Hepatocyte (in vitro differentiated cells): Measurements from ENCODE around the gene USP3. TPM values are rescaled to one million over a fixed set of nuclear protein-coding genes. Genes with fewer than 3 reads are reported as not detected.

Experiments used
- DNase-seq: peaks from one replicate; pipeline ENCODE4 v3.0.0-alpha.2; 2016; ENCODE audit warnings: low spot score
- H2AFZ ChIP-seq: fragments of 200-600 bp; sonication (generic); 2 replicates; pipeline ENCODE4 v1.6.0; 2016; ENCODE audit warnings: antibody characterized with exemption, mild to moderate bottlenecking
- H3K27ac ChIP-seq: fragments of 200-600 bp; sonication (generic); 2 replicates; pipeline ENCODE4 v1.5.1; 2016; ENCODE audit warnings: mild to moderate bottlenecking
- H3K27me3 ChIP-seq: fragments of 200-600 bp; sonication (generic); 2 replicates; pipeline ENCODE4 v1.6.1; 2016
- H3K36me3 ChIP-seq: fragments of 200-600 bp; sonication (generic); replicated peaks from 2 replicates; pipeline ENCODE4 v1.5.1; 2016; ENCODE audit warnings: low read depth; ENCODE audit not compliant: insufficient read depth
- H3K4me1 ChIP-seq: fragments of 200-600 bp; sonication (generic); 2 replicates; pipeline ENCODE4 v1.5.1; 2016; ENCODE audit warnings: mild to moderate bottlenecking, moderate library complexity; ENCODE audit not compliant: insufficient read depth
- H3K4me2 ChIP-seq: fragments of 200-600 bp; sonication (generic); 2 replicates; pipeline ENCODE4 v1.6.0; 2016
- H3K4me3 ChIP-seq: fragments of 200-600 bp; sonication (generic); 2 replicates; pipeline ENCODE4 v1.5.1; 2016; ENCODE audit warnings: mild to moderate bottlenecking
- H3K79me2 ChIP-seq: fragments of 200-600 bp; sonication (generic); 2 replicates; pipeline ENCODE4 v1.6.0; 2017; ENCODE audit warnings: mild to moderate bottlenecking
- H3K9me2 ChIP-seq: fragments of 200-600 bp; sonication (generic); replicated peaks from 2 replicates; pipeline ENCODE4 v1.6.0; 2017; ENCODE audit warnings: mild to moderate bottlenecking; ENCODE audit not compliant: insufficient read depth
- H3K9me3 ChIP-seq: fragments of 200-600 bp; sonication (generic); 2 replicates; pipeline ENCODE4 v1.5.1; 2016; ENCODE audit warnings: low read depth, mild to moderate bottlenecking
- H4K20me1 ChIP-seq: fragments of 200-600 bp; sonication (generic); 2 replicates; pipeline ENCODE4 v1.6.0; 2016; ENCODE audit warnings: mild to moderate bottlenecking; ENCODE audit not compliant: insufficient read depth, poor library complexity, severe bottlenecking
- CTCF ChIP-seq: fragments of 200-600 bp; sonication (generic); IDR thresholded peaks from 2 replicates; pipeline ENCODE4 v1.5.1; 2016; ENCODE audit warnings: antibody characterized with exemption, mild to moderate bottlenecking; ENCODE audit not compliant: poor library complexity
- EZH2 ChIP-seq: fragments of 200-600 bp; sonication (generic); IDR thresholded peaks from 2 replicates; pipeline ENCODE4 v1.6.1; 2016; ENCODE audit warnings: antibody characterized with exemption, mild to moderate bottlenecking, borderline replicate concordance
- EZH2phosphoT487 ChIP-seq: fragments of 200-600 bp; sonication (generic); IDR thresholded peaks from one replicate; pipeline ENCODE4 v1.6.1; 2018; ENCODE audit warnings: antibody characterized with exemption, mild to moderate bottlenecking, low read depth, moderate library complexity; ENCODE audit not compliant: unreplicated experiment, severe bottlenecking
- WGBS: methylation state at CpG from one replicate; pipeline ENCODE4 v1.1.6; 2016; ENCODE audit warnings: low lambda C conversion rate; ENCODE audit errors: missing lambda C conversion rate; 5-methylcytosine and 5-hydroxymethylcytosine counted together
- polyA plus RNA-seq: library from polyadenylated mRNA; unstranded; fragments of >200 nt; fragmentation: Nextera tagmentation; extraction: Ambion mirVana; gene quantifications from 2 replicates; pipeline ENCODE4 v1.2.1, GENCODE V29; 2016
- total RNA-seq: library from RNA; depleted of rRNA; stranded (reverse); fragments of >200 nt; gene quantifications from 2 replicates; pipeline ENCODE4 v1.2.3, GENCODE V29; 2014

USP3 gene
- total and polyA plus RNA-seq, 2 experiments from 2014 or later, result 30.5 to 61.2 TPM

- no peaks in the 10 kb centered on the region for H3K36me3 ChIP-seq
- no peak overlapping the region for H3K4me3 ChIP-seq
- H3K4me2 ChIP-seq, result no peak overlapping the region
- WGBS, result 89% methylated on average over 6 of the region's 6 CpGs
- no peaks in the 10 kb centered on the region for H3K9me3 ChIP-seq
- H3K27ac ChIP-seq, result no peak overlapping the region
- H2AFZ ChIP-seq, result no peak overlapping the region
- H3K79me2 ChIP-seq, result no peaks in the 10 kb centered on the region
- H3K4me1 ChIP-seq, result peaks cover 39% of the 10 kb centered on the region
- H4K20me1 ChIP-seq, result no peaks in the 10 kb centered on the region
- no peak for DNase-seq
- H3K27me3 ChIP-seq, result no peaks in the 10 kb centered on the region
- H3K9me2 ChIP-seq, result no peaks in the 10 kb centered on the region
- TF ChIP-seq CTCF (no peak), EZH2phosphoT487 (no peak), EZH2 (no peak)
Measured at GRCh38 chr15:63499175-63499549, 5.2 kb upstream of the USP3 start.

DNA sequence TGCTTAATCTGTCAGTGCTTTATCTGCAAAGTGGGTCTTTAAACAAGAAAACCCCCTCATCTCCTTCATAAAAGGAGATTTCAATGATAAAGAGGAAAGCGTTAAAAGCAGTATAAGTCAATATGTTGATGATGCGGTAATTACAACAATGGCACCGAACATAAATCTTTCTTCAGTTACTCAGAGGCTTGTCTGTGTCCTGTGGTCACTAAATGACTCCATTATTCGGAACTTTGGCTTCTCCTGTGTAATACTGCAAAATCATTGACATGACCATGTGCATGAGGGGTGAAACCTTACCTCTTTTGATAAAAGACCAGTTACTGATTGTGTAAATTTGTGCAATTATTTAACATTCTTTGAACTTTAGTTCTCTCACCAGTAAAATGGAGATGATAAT is 4.8 kb upstream of the USP3 start:
- TF ChIP-seq EZH2, result no peak
- TF ChIP-seq EZH2phosphoT487, result no peak
- no peak for TF ChIP-seq CTCF
- H2AFZ ChIP-seq, result no peak overlapping the region
- no peaks in the 10 kb centered on the region for H3K27me3 ChIP-seq
- no peaks in the 10 kb centered on the region for H3K79me2 ChIP-seq
- H3K4me2 ChIP-seq, result no peak overlapping the region
- H3K27ac ChIP-seq, result no peak overlapping the region
- H3K36me3 ChIP-seq, result no peaks in the 10 kb centered on the region
- no peaks in the 10 kb centered on the region for H3K9me3 ChIP-seq
- no peak for DNase-seq
- peaks cover 39% of the 10 kb centered on the region for H3K4me1 ChIP-seq
- H3K4me3 ChIP-seq, result no peak overlapping the region
- 88% methylated on average over 4 of the region's 4 CpGs for WGBS
- H4K20me1 ChIP-seq, result no peaks in the 10 kb centered on the region
- H3K9me2 ChIP-seq, result no peaks in the 10 kb centered on the region

- peak; percentile 43 for DNase-seq
- peaks cover 5% of the 10 kb centered on the region for H3K79me2 ChIP-seq
- peaks cover 39% of the 10 kb centered on the region for H3K4me1 ChIP-seq
- H3K27ac ChIP-seq, result peak overlapping the region; percentile 99
- H3K36me3 ChIP-seq, result no peaks in the 10 kb centered on the region
- no peaks in the 10 kb centered on the region for H3K9me3 ChIP-seq
- TF ChIP-seq EZH2 (no peak), CTCF (no peak), EZH2phosphoT487 (no peak)
- 71% methylated on average over 8 of the region's 8 CpGs for WGBS
- no peaks in the 10 kb centered on the region for H3K27me3 ChIP-seq
- no peak overlapping the region for H3K4me3 ChIP-seq
- no peaks in the 10 kb centered on the region for H3K9me2 ChIP-seq
- peak overlapping the region; percentile 36 for H2AFZ ChIP-seq
- no peaks in the 10 kb centered on the region for H4K20me1 ChIP-seq
- peak overlapping the region; percentile 87 for H3K4me2 ChIP-seq
Measured at GRCh38 chr15:63500265-63501250, 3.8 kb upstream of the USP3 start.
